Measurements from ENCODE around the gene SMC6. TPM values are rescaled to one million over a fixed set of nuclear protein-coding genes. Genes with fewer than 3 reads are reported as not detected.

Gene SMC6
- polyA plus RNA-seq, 3 donors from 2014 or later: 4.1 to 14.6 (median 5.1) TPM

DNA sequence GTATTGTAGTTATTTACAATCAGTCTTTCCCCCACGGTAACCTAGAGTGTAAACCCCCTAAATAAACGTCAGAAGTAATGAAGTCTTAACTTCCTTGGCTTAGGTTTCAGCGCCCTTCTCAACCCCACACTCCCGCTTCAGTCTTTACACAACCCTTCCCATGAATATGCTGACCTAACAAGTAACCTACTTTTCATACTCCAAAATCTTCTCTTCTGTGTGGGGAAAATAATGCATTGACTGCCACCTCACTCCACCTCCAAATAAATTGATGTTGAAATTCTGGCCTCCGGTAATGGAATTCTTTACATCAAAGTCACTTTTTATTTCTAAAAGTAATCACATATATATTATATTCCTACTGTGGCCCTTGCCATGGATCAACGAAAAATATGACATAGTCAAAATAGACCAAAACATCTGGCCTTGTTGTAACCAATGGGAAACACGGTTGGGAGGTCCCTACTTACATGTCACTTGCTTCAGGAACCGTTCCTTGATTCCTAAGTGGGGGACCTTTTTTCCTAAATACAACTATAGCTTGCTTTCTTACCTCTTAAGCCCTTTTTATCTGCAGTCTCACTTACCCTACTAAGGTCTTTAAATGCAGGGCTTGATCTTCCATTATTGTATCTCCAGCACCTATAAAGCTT is 1.3 kb upstream of the SMC6 start:
- no peak for DNase-seq
- peaks cover 26 to 38% of the 10 kb centered on the region in 2 donors for H3K4me1 Mint-ChIP-seq
- peak overlapping the region; percentile 91 to 94 (median 93) for H3K4me3 Mint-ChIP-seq
- no peaks in the 10 kb centered on the region for H3K36me3 Mint-ChIP-seq
- H3K9me3 Mint-ChIP-seq: no peaks in the 10 kb centered on the region
- peak overlapping the region; percentile 93 to 98 (median 96) for H3K27ac Mint-ChIP-seq
- peaks cover 7 to 8% (median 8%) of the 10 kb centered on the region in 3 donors for H3K27me3 Mint-ChIP-seq (ENCODE audit: low read depth in 3 of 3)

DNA sequence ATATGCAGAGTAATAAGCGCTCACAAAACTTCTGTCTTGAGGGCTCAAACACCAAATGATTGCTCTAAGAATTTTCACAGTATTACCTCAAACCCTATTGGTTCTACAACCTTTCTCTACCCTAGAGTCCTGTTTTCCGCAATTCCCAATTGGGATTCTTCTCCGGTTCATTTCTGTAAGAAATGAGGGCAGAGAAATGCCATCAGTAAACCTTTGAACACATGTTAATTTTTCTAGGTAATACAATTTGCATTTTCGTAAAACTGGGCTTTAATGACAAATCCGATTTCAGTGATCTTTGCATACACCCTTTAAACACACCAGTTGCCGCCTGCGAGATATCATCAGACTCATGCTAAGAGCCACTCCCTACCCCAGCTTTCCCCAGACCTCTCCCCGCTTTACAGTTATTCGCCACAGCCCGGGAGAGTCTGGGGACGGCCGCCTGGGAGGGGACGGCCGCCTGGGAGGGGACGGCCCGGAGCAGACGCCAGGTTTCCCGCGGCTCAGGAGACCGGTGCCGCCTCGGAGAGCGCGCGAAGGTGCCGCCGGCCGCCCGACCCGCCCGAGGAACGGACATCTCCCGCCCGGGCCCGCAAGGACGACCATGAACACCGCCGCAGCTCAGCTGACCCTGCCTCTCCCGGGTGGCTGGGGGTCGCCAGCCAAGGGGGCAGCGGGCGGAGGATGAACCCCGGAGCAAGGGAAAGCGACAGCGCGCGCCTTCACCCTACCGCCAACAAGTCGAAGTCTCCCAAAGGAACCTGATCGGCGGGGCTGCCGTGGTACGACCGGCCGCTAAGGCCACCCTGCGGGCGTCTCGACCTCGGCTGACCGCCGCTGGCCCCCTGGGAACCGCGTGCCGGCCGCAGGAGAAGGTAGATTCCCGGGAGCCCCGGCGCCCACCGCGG is 463 bp downstream of the SMC6 start:
- Mint-ChIP-seq H3K9me3 (no peaks in the 10 kb centered on the region), H3K4me1 (peaks cover 27 to 41% of the 10 kb centered on the region in 2 donors), H3K27me3 (ENCODE audit: low read depth in 3 of 3) (peaks cover 7 to 8% (median 8%) of the 10 kb centered on the region in 3 donors), H3K36me3 (no peaks in the 10 kb centered on the region), H3K4me3 (peak overlapping the region; percentile 91 to 94 (median 93)), H3K27ac (peak overlapping the region; percentile 80 to 98 (median 96))
- no peak for DNase-seq

DNA sequence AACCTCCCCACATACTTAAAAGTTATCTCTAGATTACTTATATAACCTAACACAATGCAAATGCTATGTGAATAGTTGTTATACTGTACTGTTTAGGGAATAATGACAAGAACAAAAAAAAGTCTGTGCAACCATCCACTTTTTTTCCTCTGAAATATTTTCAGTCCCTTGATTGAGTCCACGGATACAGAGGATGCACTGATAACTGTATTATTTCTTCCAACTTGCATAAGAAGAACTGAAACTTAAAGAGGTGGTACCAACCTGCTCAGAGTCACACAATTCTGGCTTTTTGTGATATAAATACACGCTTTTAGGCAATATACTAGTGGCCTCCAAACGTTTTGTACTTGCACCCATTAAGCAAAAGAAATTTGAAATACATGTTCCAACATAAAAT is 1.4 kb downstream of the SMC6 start:
- Mint-ChIP-seq H3K9me3 (no peaks in the 10 kb centered on the region), H3K36me3 (no peaks in the 10 kb centered on the region), H3K27me3 (ENCODE audit: low read depth in 3 of 3) (peaks cover 7 to 8% (median 8%) of the 10 kb centered on the region in 3 donors), H3K27ac (peak overlapping the region in 5 of 6 donors; percentile 6 to 96 (median 89)), H3K4me1 (peaks cover 27 to 41% of the 10 kb centered on the region in 2 donors), H3K4me3 (peak overlapping the region; percentile 78 to 94 (median 93))
- no peak for DNase-seq

DNA sequence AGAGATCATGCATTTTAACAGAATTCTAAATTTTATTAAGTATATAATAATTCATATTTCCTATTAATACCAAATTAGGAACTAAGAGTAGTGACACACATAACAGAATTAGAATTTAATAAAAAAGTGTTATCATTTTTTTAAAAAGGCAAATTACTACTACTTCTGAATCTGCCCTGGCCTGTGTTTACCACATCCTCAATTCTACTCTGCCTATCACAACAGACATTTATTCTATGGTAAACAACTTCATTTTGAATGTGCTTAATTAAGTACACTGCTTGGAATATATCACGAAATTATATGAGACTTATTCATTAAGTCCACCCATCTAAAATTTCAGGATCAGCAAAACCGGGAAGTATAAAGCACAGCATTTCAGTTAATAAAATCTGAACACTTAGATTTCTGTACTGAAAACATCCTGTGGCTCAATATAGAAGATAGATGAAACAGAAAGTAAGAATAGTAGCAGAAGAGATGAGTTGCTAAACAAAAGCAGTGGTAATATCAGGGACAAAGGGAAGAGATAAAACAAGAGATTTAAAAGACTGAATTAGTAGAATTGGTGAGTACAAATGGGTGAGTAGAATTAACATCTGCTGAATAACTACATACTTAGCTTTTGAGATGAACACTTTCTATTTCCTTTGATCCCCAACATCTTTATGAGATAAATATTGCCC is 3.7 kb downstream of the SMC6 start:
- H3K9me3 Mint-ChIP-seq: no peaks in the 10 kb centered on the region
- peak overlapping the region in 4 of 6 donors; percentile 4 to 49 (median 13) for H3K27ac Mint-ChIP-seq
- H3K36me3 Mint-ChIP-seq: peaks cover 0 to 3% (median 1%) of the 10 kb centered on the region in 3 donors
- peaks cover 7 to 8% (median 7%) of the 10 kb centered on the region in 3 donors for H3K27me3 Mint-ChIP-seq (ENCODE audit: low read depth in 3 of 3)
- H3K4me3 Mint-ChIP-seq: peak overlapping the region in 2 of 5 donors; percentile 1 to 3
- H3K4me1 Mint-ChIP-seq: peaks cover 27 to 35% of the 10 kb centered on the region in 2 donors
- DNase-seq: no peak

DNA sequence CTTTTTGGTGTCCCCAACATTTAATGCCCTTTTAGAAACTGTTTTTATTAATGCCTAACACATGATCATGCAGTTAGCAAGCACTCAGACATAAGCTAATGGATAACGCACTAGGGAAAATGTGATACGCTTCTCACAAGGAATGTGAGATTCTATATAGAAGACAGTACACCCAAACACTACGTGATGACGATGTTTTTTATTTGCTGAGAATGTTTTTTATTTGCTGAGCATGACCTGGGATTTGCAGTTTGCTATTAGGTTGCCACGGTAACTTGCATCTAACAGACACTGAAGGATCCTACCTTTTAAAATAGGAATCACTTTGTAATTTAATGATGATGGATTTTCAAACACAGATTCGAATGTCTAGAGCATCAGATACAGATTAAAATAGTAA is 4.9 kb downstream of the SMC6 start:
- H3K4me1 Mint-ChIP-seq: peaks cover 17 to 24% of the 10 kb centered on the region in 2 donors
- DNase-seq: no peak
- no peaks in the 10 kb centered on the region for H3K9me3 Mint-ChIP-seq
- no peak overlapping the region for H3K27ac Mint-ChIP-seq
- peaks cover under 1 to 3% (median under 1%) of the 10 kb centered on the region in 3 donors for H3K27me3 Mint-ChIP-seq (ENCODE audit: low read depth in 3 of 3)
- no peak overlapping the region for H3K4me3 Mint-ChIP-seq
- peaks cover 6 to 9% (median 8%) of the 10 kb centered on the region in 3 donors for H3K36me3 Mint-ChIP-seq

DNA sequence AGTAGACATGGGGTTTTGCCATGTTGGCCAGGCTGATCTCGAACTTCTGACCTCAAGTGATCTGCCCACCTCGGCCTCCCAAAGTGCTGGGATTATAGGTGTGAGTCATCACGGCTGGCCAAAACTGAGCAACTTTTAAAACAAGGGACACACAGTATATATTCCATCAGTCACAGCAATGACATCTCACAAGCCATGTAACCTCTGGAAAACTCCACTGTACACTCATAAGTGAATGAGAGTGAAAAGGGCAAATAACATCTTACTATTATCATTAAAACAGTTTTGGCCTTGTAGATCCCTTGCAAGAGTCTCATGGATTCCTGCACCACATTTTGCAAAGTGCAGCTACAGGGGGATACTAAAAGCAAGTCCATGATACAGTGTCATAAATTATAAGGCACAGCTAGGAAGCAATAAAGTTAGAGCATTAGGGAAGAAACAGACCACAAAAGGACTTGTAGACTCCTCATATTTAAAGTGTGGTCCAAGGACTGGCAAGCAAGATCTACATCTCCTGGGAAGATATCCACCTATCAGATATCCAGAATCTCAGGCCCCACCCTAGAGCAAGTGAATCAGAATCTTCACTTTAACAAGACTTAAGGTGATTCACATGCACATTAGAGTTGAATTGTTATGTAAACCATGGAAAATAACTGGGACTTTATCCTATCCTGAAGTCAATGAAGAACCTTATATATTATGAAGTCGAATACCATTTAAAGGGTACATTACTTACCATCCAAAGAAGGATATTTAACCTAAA is 5.7 kb downstream of the SMC6 start:
- no peak for DNase-seq
- Mint-ChIP-seq H3K4me1 (peaks cover 14 to 21% of the 10 kb centered on the region in 2 donors), H3K9me3 (no peaks in the 10 kb centered on the region), H3K27ac (no peak overlapping the region), H3K36me3 (peaks cover 6 to 12% (median 8%) of the 10 kb centered on the region in 3 donors), H3K27me3 (ENCODE audit: low read depth in 3 of 3) (no peaks in the 10 kb centered on the region), H3K4me3 (no peak overlapping the region)

DNA sequence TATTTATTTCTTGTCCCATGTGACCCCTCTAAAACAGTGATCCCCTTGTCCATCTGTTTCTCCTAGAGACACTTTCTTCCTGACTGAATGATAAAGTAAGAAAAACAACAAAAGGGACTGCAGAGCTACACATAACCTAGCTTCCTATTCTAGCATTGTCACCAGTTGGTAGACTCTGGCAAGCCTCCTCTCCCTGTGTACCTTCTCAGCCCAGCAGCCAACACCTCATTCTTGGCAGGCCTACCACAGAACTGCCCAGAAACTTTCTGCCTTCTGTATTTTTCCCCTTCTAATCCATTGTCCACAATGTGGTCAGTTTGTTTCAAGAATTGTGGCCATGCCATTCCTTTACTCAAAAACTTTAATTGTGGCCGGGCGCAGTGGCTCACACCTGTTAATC is 13.4 kb downstream of the SMC6 start:
- no peak overlapping the region for H3K27ac Mint-ChIP-seq
- no peak overlapping the region for H3K4me3 Mint-ChIP-seq
- H3K9me3 Mint-ChIP-seq: no peaks in the 10 kb centered on the region
- H3K4me1 Mint-ChIP-seq: no peaks in the 10 kb centered on the region
- H3K36me3 Mint-ChIP-seq: peaks cover 25 to 49% (median 36%) of the 10 kb centered on the region in 3 donors
- H3K27me3 Mint-ChIP-seq (ENCODE audit: low read depth in 3 of 3): no peaks in the 10 kb centered on the region
- no peak for DNase-seq

DNA sequence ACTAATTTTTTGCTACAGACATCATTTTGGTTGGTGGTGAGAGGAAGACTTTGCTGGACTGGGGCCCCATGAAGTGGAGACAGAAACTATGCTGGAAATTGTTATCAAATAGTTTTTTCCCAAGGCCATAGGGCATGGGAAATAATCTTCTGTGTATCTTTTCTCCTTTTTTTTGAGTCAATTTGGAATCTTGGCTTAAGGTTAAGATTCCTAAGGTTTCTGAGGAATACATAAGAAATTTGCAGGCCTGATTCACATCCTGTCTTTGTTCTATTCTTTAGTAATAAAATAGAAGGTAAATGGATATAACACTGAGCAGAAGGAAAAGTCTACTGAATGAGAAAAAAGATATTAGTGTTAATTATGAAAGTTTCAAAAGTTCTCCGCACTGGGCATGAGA is 16.6 kb downstream of the SMC6 start:
- Mint-ChIP-seq H3K27me3 (ENCODE audit: low read depth in 3 of 3) (no peaks in the 10 kb centered on the region), H3K9me3 (no peaks in the 10 kb centered on the region), H3K36me3 (peaks cover 23 to 42% (median 35%) of the 10 kb centered on the region in 3 donors), H3K4me3 (no peak overlapping the region), H3K27ac (no peak overlapping the region), H3K4me1 (no peaks in the 10 kb centered on the region)
- no peak for DNase-seq

DNA sequence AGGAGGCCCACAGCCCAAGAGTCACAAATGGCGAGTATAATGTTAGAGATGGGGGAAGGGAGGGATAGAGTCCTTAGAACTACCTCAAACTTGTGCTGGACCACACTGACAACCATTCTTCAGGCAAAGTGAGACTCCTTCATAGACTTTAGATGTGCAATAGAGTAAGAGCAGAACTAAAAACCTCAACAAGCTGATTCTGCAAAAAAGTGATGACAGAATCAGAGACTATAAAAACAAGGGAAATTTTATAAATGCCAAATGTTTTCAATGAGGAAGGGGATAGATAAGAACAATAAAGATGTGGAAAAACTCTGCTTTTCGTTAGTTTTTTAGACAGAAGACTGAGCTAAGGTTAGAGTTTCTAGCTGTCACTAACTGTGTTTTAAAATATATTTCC is 17.7 kb downstream of the SMC6 start:
- no peak for DNase-seq
- Mint-ChIP-seq H3K36me3 (peaks cover 26 to 50% (median 41%) of the 10 kb centered on the region in 3 donors), H3K9me3 (no peaks in the 10 kb centered on the region), H3K4me3 (no peak overlapping the region), H3K4me1 (no peaks in the 10 kb centered on the region), H3K27me3 (ENCODE audit: low read depth in 3 of 3) (no peaks in the 10 kb centered on the region), H3K27ac (peak overlapping the region in 1 of 6 donors; percentile 20)

DNA sequence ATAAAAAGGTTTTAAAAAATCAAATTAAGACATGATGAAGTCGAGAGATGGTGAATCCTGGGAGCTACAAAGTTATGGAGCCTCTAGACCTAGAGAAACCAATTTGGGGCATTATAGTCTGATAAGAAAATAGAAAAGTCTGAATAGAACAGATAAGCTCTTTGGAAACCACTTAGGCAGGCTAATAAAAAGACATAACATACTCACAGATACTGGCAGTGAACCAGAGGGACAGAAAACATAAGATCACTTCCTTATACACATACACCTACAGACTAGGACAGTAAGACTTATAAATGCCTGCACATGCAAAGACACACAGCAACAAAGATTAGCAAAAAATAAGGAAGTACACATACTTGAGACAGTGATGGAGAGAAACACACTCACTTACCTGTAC is 20.0 kb downstream of the SMC6 start:
- H3K27me3 Mint-ChIP-seq (ENCODE audit: low read depth in 3 of 3): no peaks in the 10 kb centered on the region
- H3K36me3 Mint-ChIP-seq: peaks cover 28 to 40% (median 36%) of the 10 kb centered on the region in 3 donors
- no peaks in the 10 kb centered on the region for H3K9me3 Mint-ChIP-seq
- no peak overlapping the region for H3K27ac Mint-ChIP-seq
- no peak for DNase-seq
- H3K4me3 Mint-ChIP-seq: no peak overlapping the region
- no peaks in the 10 kb centered on the region for H3K4me1 Mint-ChIP-seq

DNA sequence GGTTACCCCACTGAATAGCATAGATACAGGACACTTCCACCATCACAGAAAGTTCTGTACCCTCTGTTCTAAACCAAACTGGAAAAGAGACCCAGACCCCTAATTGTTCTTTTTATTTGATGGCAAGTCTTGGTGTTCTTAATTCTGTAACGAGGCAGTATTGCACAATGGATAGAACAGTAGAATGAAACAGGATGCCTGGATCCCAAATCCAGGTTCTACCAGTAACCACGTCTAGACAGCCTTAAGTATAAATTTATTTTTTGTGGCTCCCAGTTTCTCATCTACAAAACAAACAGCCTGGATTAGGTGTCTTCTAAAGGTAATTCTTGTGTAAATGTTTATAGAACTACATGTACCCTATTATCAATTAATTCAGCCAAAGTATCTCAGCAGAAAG is 23.7 kb downstream of the SMC6 start:
- Mint-ChIP-seq H3K9me3 (no peaks in the 10 kb centered on the region), H3K36me3 (peaks cover 10 to 30% (median 17%) of the 10 kb centered on the region in 3 donors), H3K27ac (no peak overlapping the region), H3K27me3 (ENCODE audit: low read depth in 3 of 3) (no peaks in the 10 kb centered on the region), H3K4me3 (no peak overlapping the region), H3K4me1 (no peaks in the 10 kb centered on the region)
- DNase-seq: no peak

DNA sequence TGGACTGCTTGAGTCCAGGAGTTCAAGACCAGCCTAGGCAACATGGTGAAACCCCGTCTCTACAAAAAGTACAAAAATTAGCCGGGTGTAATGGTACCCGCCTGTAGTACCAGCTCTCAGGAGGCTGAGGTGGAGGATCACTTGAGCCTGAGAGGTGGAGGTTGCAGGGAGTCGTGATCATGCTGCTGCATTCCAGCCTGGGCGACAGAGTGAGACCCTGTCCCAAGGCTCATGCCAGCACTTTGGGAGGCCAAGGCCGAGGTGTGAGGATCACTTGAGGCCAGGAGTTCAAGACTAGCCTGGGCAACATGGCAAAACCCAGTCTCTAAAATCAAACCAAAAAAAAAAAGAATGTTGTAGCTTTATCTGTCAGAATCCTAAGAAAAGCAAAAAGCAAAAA is 25.4 kb downstream of the SMC6 start:
- Mint-ChIP-seq H3K36me3 (peaks cover 10 to 25% (median 13%) of the 10 kb centered on the region in 3 donors), H3K27me3 (ENCODE audit: low read depth in 3 of 3) (no peaks in the 10 kb centered on the region), H3K4me3 (no peak overlapping the region), H3K9me3 (no peaks in the 10 kb centered on the region), H3K4me1 (no peaks in the 10 kb centered on the region), H3K27ac (no peak overlapping the region)
- DNase-seq: no peak
